Body of pancreas (tissue), 4 donors: ENCODE results near the gene CLDN4. TPM values are rescaled to one million over a fixed set of nuclear protein-coding genes. Genes with fewer than 3 reads are reported as not detected.
A peak's percentile ranks its signal among the peaks of the same experiment; 100 is the strongest.
"Not testable (repeated sequence)": the region's sequence is repeated elsewhere in the genome, so short reads cannot be mapped to it uniquely, and the experiment has no call there.

Experiments used
- ATAC-seq: fragments of 150-250 bp; one replicate; pipeline ENCODE4 v1.9.1; 2016
- DNase-seq, 4 donors: peaks; one replicate each; pipeline ENCODE4 v3.0.0-alpha.2; 2019
- H3K27ac ChIP-seq, 4 donors: fragments of 200-600 bp; sonication (generic); 1 replicate in 3 of 4; 2 replicates in 1 of 4; pipeline versions ENCODE4 v1.5.1 to v1.6.1; 2016 to 2019; ENCODE audit warnings: mild to moderate bottlenecking in 1 of 4, mixed read lengths in 1 of 4, moderate library complexity in 1 of 4
- H3K27me3 ChIP-seq, 2 donors: fragments of 200-600 bp; sonication (generic); one replicate each; pipeline ENCODE4 v1.6.0; 2016; ENCODE audit warnings: mild to moderate bottlenecking in 1 of 2
- H3K36me3 ChIP-seq, 2 donors: fragments of 200-600 bp; sonication (generic); replicated peaks in 1 of 2; 2 replicates each; pipeline ENCODE4 v1.5.1; 2016; ENCODE audit warnings: low read depth in 2 of 2; ENCODE audit not compliant: insufficient read depth in 1 of 2
- H3K4me1 ChIP-seq: fragments of 200-600 bp; sonication (generic); one replicate; pipeline ENCODE4 v1.6.0; 2016
- H3K4me3 ChIP-seq, 2 donors: fragments of 200-600 bp; sonication (generic); 1 replicate in 1 of 2; 2 replicates in 1 of 2; pipeline ENCODE4 v1.5.1; 2016 to 2019
- H3K9me3 ChIP-seq, 3 donors: fragments of 200-600 bp; sonication (generic); 1 replicate in 2 of 3; 2 replicates in 1 of 3; pipeline ENCODE4 v1.5.1; 2016
- CTCF ChIP-seq, 7 experiments: fragments of 450-650 bp in 4 of 7; fragments of 200-600 bp in 3 of 7; sonication (generic) in 3 of 7; IDR thresholded peaks; one replicate each; pipeline ENCODE4 v1.5.1; 2016 to 2019; ENCODE audit warnings: antibody characterized with exemption in 7 of 7
- POLR2A ChIP-seq, 3 donors: fragments of 450-650 bp; IDR thresholded peaks; one replicate each; pipeline ENCODE4 v1.6.1; 2016; ENCODE audit warnings: antibody characterized with exemption in 3 of 3, mild to moderate bottlenecking in 2 of 3
- WGBS, 2 donors: methylation state at CpG; one replicate each; pipeline ENCODE4 v1.1.5; 2017; 5-methylcytosine and 5-hydroxymethylcytosine counted together
- intact Hi-C: fragments of 100-400 bp; cut with DNase I; formaldehyde crosslinking; loops from one replicate; pipeline ENCODE4 v1.15.1; 2023
- total RNA-seq, 2 donors: library from RNA; depleted of rRNA; stranded (reverse); fragments of >200 nt; gene quantifications; one replicate each; pipeline ENCODE4 v1.1.0, GENCODE V29; 2016

The CLDN4 gene
- total RNA-seq, 2 donors from 2014 or later = 65.6 to 76.8 TPM

DNA sequence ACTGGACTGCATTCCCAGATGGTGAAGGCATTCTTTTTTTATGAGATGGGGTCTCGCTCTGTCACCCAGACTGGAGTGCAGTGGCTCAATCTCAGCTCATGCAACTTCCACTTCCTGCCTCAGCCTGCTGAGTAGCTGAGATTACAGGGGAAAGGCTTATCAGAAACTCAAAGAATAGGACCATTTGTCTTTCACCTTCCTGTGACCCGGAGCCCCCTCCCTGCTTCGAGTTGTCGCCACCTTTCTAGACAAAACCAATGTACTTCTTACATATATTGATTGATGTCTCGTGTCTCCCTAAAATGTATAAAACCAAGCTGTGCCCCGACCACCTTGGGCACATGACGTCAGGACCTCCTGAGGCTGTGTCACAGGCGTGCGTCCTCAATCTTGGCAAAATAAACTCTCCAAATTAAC is 13.3 kb downstream of the CLDN4 start:
- no peak for DNase-seq
- no peak for TF ChIP-seq POLR2A (IDR thresholded peaks at IDR 0.05)
- TF ChIP-seq CTCF (IDR thresholded peaks at IDR 0.05) = no peak
- Histone ChIP-seq H3K4me3 (no peak overlapping the region), H3K9me3 (no peaks in the 10 kb centered on the region), H3K27ac (no peak overlapping the region), H3K4me1 (peaks cover 15% of the 10 kb centered on the region), H3K36me3 (no peaks in the 10 kb centered on the region), H3K27me3 (no peaks in the 10 kb centered on the region)
- intact Hi-C loops = no loop called here
- WGBS, 2 donors = 40% methylated on average over 9 of the region's 9 CpGs
- no peak for ATAC-seq

DNA sequence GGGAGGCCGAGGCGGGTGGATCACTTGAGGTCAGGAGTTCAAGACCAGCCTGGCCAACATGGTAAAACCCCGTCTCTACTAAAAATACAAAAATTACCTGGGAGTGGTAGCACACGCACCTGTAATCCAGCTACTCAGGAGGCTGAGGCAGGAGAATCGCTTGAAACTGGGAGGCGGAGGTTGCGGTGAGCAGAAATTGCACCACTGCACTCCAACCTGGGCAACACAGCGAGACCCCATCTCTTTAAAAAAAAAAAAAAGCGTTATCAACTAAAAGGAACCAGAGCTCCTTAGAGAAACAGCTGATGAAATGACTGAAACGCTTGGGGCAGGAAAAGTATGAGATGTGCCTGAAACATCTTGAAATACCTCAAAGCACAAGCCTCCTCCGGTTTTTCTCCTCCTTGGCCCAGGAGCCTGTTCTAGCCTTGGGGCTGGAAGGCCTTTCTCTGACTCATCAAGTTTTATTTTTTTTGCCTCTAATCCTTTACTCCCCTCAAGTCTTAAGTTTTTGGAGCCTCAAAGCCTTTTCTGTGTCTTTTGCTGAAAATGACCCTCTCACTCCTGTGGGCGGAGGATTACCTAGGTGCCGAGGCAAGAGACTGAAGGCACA is 14.2 kb downstream of the CLDN4 start:
- H3K4me3 ChIP-seq = no peak overlapping the region
- H3K36me3 ChIP-seq = no peaks in the 10 kb centered on the region
- DNase-seq (no peak), ATAC-seq (no peak)
- 80 to 86% methylated on average over 10 to 13 of the region's 13 CpGs for WGBS, 2 donors
- no peak overlapping the region for H3K27ac ChIP-seq
- H3K27me3 ChIP-seq = no peaks in the 10 kb centered on the region
- intact Hi-C loops = no loop called here
- no peak for TF ChIP-seq POLR2A (IDR thresholded peaks at IDR 0.05)
- no peak for TF ChIP-seq CTCF (IDR thresholded peaks at IDR 0.05)
- peaks cover 15% of the 10 kb centered on the region for H3K4me1 ChIP-seq
- H3K9me3 ChIP-seq = no peaks in the 10 kb centered on the region

GRCh38 chr7:73845701-73846195 is 15.0 kb downstream of the CLDN4 start:
- H3K4me1 ChIP-seq = peaks cover 14% of the 10 kb centered on the region
- H3K27ac ChIP-seq, intact Hi-C loops, H3K4me3 ChIP-seq, H3K36me3 ChIP-seq, H3K27me3 ChIP-seq, H3K9me3 ChIP-seq, ATAC-seq: not testable (repeated sequence)
- peak in 1 of 4 donors; percentile 52 for DNase-seq
- WGBS, 2 donors = 77% methylated on average over 8 to 12 of the region's 12 CpGs

DNA sequence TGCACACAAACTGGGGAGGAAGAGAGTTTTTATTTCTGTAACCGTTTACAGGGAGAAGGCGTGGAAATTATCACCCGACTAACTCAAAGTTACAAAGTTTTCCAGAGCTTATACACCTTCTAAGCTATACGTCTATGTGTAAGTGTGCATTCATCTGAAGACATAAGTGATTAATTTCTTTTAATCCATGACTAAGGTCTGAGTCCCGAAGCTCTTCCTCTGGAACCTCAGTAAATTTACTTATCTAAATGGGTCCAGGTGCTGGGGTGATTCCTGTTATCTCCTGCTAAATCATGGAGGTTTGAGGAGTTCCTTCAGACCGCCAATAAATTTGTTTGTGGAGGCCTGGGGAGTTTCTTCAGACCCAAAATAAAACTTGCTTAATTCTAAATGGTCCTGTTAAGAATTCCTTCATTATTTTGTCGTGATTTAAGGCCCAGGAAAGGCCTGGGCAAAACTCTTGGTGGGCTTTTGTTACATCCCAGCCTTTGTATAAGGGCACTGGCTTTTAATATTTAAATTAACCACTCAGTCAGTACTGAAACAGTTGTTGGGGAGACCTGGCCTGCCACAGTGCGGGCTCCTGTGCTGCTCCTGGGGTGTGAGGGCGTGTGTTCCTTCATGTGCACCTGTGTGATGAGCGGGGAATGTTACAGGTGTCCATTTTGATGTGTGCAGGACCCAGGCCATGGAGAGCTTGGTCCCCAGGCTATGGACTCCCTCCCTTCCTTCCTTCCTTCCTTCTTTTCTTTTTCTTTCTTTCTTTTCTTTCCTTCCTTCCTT is 17.3 kb downstream of the CLDN4 start:
- DNase-seq (no peak), ATAC-seq (no peak)
- Histone ChIP-seq H3K4me3 (no peak overlapping the region), H3K4me1 (peaks cover 9% of the 10 kb centered on the region), H3K27me3 (no peaks in the 10 kb centered on the region), H3K27ac (no peak overlapping the region), H3K9me3 (no peaks in the 10 kb centered on the region), H3K36me3 (no peaks in the 10 kb centered on the region)
- intact Hi-C loops = no loop called here
- 82 to 89% methylated on average over 10 of the region's 10 CpGs for WGBS, 2 donors
- TF ChIP-seq POLR2A (IDR thresholded peaks at IDR 0.05) (no peak), CTCF (IDR thresholded peaks at IDR 0.05) (no peak)

DNA sequence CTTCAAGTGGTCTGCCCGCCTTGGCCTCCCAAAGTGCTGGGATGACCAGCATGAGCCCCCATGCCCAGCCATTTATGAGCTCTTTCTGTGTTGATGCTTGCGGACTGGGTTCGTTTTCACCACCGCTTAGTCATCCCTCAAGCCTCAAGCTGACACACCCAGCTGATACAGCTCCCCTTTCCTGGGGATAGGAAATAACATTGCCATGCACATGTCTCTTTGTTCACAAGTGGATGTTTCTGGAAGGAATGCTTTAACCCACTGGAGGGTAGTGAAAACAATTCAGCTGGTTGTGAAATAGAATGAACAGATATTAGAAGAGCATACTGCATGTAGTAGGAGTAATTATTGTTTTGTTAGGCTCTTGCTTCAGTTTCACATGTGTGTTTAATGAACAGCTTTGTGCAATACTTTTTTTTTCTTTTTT is 20.0 kb downstream of the CLDN4 start:
- Histone ChIP-seq H3K4me3 (no peak overlapping the region), H3K27me3 (no peaks in the 10 kb centered on the region), H3K27ac (peak overlapping the region in 3 of 4 donors; percentile 72 to 82 (median 74)), H3K4me1 (peaks cover 14% of the 10 kb centered on the region), H3K9me3 (no peaks in the 10 kb centered on the region), H3K36me3 (no peaks in the 10 kb centered on the region)
- no peak for ATAC-seq
- intact Hi-C loops = no loop called here
- 82 to 86% methylated on average over 4 of the region's 4 CpGs for WGBS, 2 donors
- no peak for DNase-seq
- TF ChIP-seq CTCF (IDR thresholded peaks at IDR 0.05) = no peak
- TF ChIP-seq POLR2A (IDR thresholded peaks at IDR 0.05) = no peak
